ENCODE measurements around the gene EPHB1. TPM values are rescaled to one million over a fixed set of nuclear protein-coding genes. Genes with fewer than 3 reads are reported as not detected.

The EPHB1 gene
- total RNA-seq, 4 donors from 2014 or later = 2.3 to 5.6 (median 4.6) TPM

- WGBS, 2 donors = 93 to 95% methylated on average over 5 of the region's 5 CpGs
- no peak overlapping the region for H3K27ac ChIP-seq
- H3K4me3 ChIP-seq (replicated peaks in 1 of 3) = no peak overlapping the region
- intact Hi-C loops (cut with DNase I) = no loop called here
- no peaks in the 10 kb centered on the region for H3K4me1 ChIP-seq
- no peaks in the 10 kb centered on the region for H3K36me3 ChIP-seq
- H3K27me3 ChIP-seq = no peaks in the 10 kb centered on the region
- TF ChIP-seq, protein P1, sequence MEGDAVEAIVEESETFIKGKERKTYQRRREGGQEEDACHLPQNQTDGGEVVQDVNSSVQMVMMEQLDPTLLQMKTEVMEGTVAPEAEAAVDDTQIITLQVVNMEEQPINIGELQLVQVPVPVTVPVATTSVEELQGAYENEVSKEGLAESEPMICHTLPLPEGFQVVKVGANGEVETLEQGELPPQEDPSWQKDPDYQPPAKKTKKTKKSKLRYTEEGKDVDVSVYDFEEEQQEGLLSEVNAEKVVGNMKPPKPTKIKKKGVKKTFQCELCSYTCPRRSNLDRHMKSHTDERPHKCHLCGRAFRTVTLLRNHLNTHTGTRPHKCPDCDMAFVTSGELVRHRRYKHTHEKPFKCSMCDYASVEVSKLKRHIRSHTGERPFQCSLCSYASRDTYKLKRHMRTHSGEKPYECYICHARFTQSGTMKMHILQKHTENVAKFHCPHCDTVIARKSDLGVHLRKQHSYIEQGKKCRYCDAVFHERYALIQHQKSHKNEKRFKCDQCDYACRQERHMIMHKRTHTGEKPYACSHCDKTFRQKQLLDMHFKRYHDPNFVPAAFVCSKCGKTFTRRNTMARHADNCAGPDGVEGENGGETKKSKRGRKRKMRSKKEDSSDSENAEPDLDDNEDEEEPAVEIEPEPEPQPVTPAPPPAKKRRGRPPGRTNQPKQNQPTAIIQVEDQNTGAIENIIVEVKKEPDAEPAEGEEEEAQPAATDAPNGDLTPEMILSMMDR (IDR thresholded peaks at IDR 0.05) = no peak
- TF ChIP-seq POLR2A (IDR thresholded peaks at IDR 0.05) = no peak
- H3K9me3 ChIP-seq = no peaks in the 10 kb centered on the region
- DNase-seq = no peak
Measured at GRCh38 chr3:135163701-135164100, 368.6 kb downstream of the EPHB1 start.

- Histone ChIP-seq H3K9me3 (no peaks in the 10 kb centered on the region), H3K4me1 (no peaks in the 10 kb centered on the region), H3K27me3 (no peaks in the 10 kb centered on the region), H3K4me3 (replicated peaks in 1 of 3) (no peak overlapping the region), H3K27ac (no peak overlapping the region), H3K36me3 (no peaks in the 10 kb centered on the region)
- WGBS, 2 donors = 86 to 90% methylated on average over 5 of the region's 5 CpGs
- DNase-seq = no peak
- TF ChIP-seq, protein P1 (IDR thresholded peaks at IDR 0.05) = no peak
- intact Hi-C loops (cut with DNase I) = no loop called here
Measured at GRCh38 chr3:135165260-135165659, 370.2 kb downstream of the EPHB1 start.

GRCh38 chr3:135166266-135166825 lies 371.3 kb downstream of the EPHB1 start:
- H3K4me1 ChIP-seq = no peaks in the 10 kb centered on the region
- intact Hi-C loops (cut with DNase I) = no loop called here
- H3K4me3 ChIP-seq (replicated peaks in 1 of 3) = no peak overlapping the region
- no peak for TF ChIP-seq POLR2A (IDR thresholded peaks at IDR 0.05)
- TF ChIP-seq, protein P1 (IDR thresholded peaks at IDR 0.05) = no peak
- no peaks in the 10 kb centered on the region for H3K27me3 ChIP-seq
- H3K36me3 ChIP-seq = no peaks in the 10 kb centered on the region
- no peak for DNase-seq
- H3K9me3 ChIP-seq = no peaks in the 10 kb centered on the region
- 77 to 85% methylated on average over 4 of the region's 4 CpGs for WGBS, 2 donors
- no peak overlapping the region for H3K27ac ChIP-seq

DNA sequence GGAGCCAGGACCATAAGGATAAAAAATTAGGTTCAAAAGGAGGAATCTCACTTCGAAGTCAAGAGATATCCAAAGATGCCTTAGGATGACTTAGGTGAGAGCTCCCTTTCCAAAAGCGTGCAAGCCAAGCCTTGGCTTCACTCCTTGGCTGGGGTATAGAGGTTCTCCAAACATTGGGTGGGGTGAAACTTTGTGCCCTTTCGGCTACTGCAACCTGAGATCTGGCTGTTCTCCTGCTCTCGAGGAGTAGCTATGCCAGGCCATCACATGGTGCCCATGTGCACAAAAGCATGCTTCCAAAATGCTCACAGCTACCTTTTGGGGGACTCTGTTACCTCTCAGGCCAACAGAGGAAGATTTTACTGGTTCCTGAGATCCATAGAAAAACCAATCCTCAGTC lies 373.8 kb downstream of the EPHB1 start:
- no peaks in the 10 kb centered on the region for H3K36me3 ChIP-seq
- no peak overlapping the region for H3K27ac ChIP-seq
- intact Hi-C loops (cut with DNase I) = no loop called here
- H3K4me1 ChIP-seq = no peaks in the 10 kb centered on the region
- H3K9me3 ChIP-seq = no peaks in the 10 kb centered on the region
- 91 to 93% methylated on average over 3 to 4 of the region's 4 CpGs for WGBS, 2 donors
- no peak for TF ChIP-seq POLR2A (IDR thresholded peaks at IDR 0.05)
- TF ChIP-seq, protein P1 (IDR thresholded peaks at IDR 0.05) = no peak
- no peaks in the 10 kb centered on the region for H3K27me3 ChIP-seq
- DNase-seq = no peak
- no peak overlapping the region for H3K4me3 ChIP-seq (replicated peaks in 1 of 3)

GRCh38 chr3:135169651-135170050 lies 374.6 kb downstream of the EPHB1 start:
- TF ChIP-seq, protein P1 (IDR thresholded peaks at IDR 0.05) = no peak
- no peak for TF ChIP-seq POLR2A (IDR thresholded peaks at IDR 0.05)
- 85 to 86% methylated on average over 2 of the region's 2 CpGs for WGBS, 2 donors
- Histone ChIP-seq H3K27ac (no peak overlapping the region), H3K27me3 (no peaks in the 10 kb centered on the region), H3K4me1 (no peaks in the 10 kb centered on the region), H3K9me3 (no peaks in the 10 kb centered on the region), H3K36me3 (no peaks in the 10 kb centered on the region), H3K4me3 (replicated peaks in 1 of 3) (no peak overlapping the region)
- intact Hi-C loops (cut with DNase I) = no loop called here
- no peak for DNase-seq

Measured in thyroid gland (tissue), 4 donors.